Adipocyte (in vitro differentiated cells): ENCODE results near the gene PDE11A.

Experiments
- DNase-seq: peaks from one replicate; pipeline ENCODE4 v3.0.0-alpha.2; 2015; ENCODE audit warnings: low read depth
- H3K27me3 ChIP-seq: replicated peaks from 2 replicates; pipeline ENCODE4 v1.7.0; 2013; ENCODE audit warnings: mild to moderate bottlenecking, low read length, moderate library complexity; ENCODE audit not compliant: control insufficient read depth, insufficient read depth
- H3K36me3 ChIP-seq: 2 replicates; pipeline ENCODE4 v1.7.0; 2013; ENCODE audit warnings: low read length, mild to moderate bottlenecking, moderate library complexity; ENCODE audit not compliant: control insufficient read depth, insufficient read depth, severe bottlenecking
- H3K4me1 ChIP-seq: 2 replicates; pipeline ENCODE4 v1.7.0; 2013; ENCODE audit warnings: mild to moderate bottlenecking, low read length, moderate library complexity; ENCODE audit not compliant: control insufficient read depth, insufficient read depth
- H3K4me3 ChIP-seq: 2 replicates; pipeline ENCODE4 v1.7.0; 2013; ENCODE audit warnings: mild to moderate bottlenecking, low read length, moderate library complexity
- H3K9ac ChIP-seq: 2 replicates; pipeline ENCODE4 v1.7.0; 2013; ENCODE audit warnings: mild to moderate bottlenecking, low read length, moderate library complexity
- H3K9me3 ChIP-seq: 2 replicates; pipeline ENCODE4 v1.7.0; 2013; ENCODE audit warnings: mild to moderate bottlenecking, low read length, moderate library complexity; ENCODE audit not compliant: control insufficient read depth

PDE11A gene

GRCh38 chr2:177616066-177616465 is 456.5 kb downstream of the PDE11A start:
- H3K9ac ChIP-seq, result no peak overlapping the region
- no peak for DNase-seq
- H3K4me3 ChIP-seq, result no peak overlapping the region
- H3K27me3 ChIP-seq, result no peaks in the 10 kb centered on the region
- no peaks in the 10 kb centered on the region for H3K9me3 ChIP-seq
- H3K4me1 ChIP-seq, result peaks cover 4% of the 10 kb centered on the region
- H3K36me3 ChIP-seq, result no peaks in the 10 kb centered on the region

GRCh38 chr2:177612659-177613058 is 459.9 kb downstream of the PDE11A start:
- H3K9ac ChIP-seq, result no peak overlapping the region

GRCh38 chr2:177611310-177611886 is 461.2 kb downstream of the PDE11A start:
- no peak overlapping the region for H3K9ac ChIP-seq
- no peak for DNase-seq
- H3K27me3 ChIP-seq, result no peaks in the 10 kb centered on the region
- H3K4me1 ChIP-seq, result no peaks in the 10 kb centered on the region
- H3K4me3 ChIP-seq, result no peak overlapping the region
- no peaks in the 10 kb centered on the region for H3K36me3 ChIP-seq
- H3K9me3 ChIP-seq, result no peaks in the 10 kb centered on the region

More at GRCh38 chr2:177612659-177613058, 459.9 kb downstream of the PDE11A start:
- Histone ChIP-seq H3K4me3 (no peak overlapping the region), H3K27me3 (no peaks in the 10 kb centered on the region), H3K36me3 (no peaks in the 10 kb centered on the region), H3K4me1 (no peaks in the 10 kb centered on the region), H3K9me3 (no peaks in the 10 kb centered on the region)
- no peak for DNase-seq

GRCh38 chr2:177610813-177611212 is 461.8 kb downstream of the PDE11A start:
- Histone ChIP-seq H3K9ac (no peak overlapping the region), H3K4me1 (peaks cover under 1% of the 10 kb centered on the region), H3K36me3 (no peaks in the 10 kb centered on the region), H3K4me3 (no peak overlapping the region), H3K27me3 (no peaks in the 10 kb centered on the region), H3K9me3 (no peaks in the 10 kb centered on the region)
- no peak for DNase-seq

- H3K4me3 ChIP-seq, result no peak overlapping the region
- no peaks in the 10 kb centered on the region for H3K36me3 ChIP-seq
- no peaks in the 10 kb centered on the region for H3K9me3 ChIP-seq
- DNase-seq, result peak; percentile 38
- H3K9ac ChIP-seq, result no peak overlapping the region
- H3K27me3 ChIP-seq, result no peaks in the 10 kb centered on the region
- peaks cover 27% of the 10 kb centered on the region for H3K4me1 ChIP-seq
These were observed 465.9 kb downstream of the PDE11A start for GRCh38 chr2:177606636-177607035.

GRCh38 chr2:177604271-177605065 is 468.1 kb downstream of the PDE11A start:
- Histone ChIP-seq H3K9ac (peak overlapping the region; percentile 50), H3K4me3 (peak overlapping the region; percentile 33), H3K36me3 (no peaks in the 10 kb centered on the region), H3K4me1 (peaks cover 27% of the 10 kb centered on the region), H3K9me3 (no peaks in the 10 kb centered on the region), H3K27me3 (peaks cover 4% of the 10 kb centered on the region)
- DNase-seq, result peak; percentile 89

DNA sequence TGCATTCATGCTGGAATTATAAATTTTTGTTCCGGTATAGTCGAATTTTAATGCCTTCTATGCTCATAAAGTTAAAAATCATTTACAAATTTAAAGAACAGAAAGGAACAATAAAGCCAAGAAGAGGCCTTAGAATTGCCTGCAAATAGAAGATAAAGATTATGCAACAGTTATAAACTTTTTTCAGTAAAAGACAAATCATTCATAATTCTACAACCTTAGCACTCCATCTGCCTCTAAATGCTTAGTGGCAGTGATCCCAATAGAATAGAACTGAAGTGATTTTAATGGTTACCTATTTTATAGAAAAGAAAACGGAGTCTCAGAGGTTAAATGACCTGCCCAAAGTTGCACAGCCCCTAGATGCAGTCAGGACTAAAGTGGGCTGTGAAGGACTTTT is 468.8 kb downstream of the PDE11A start:
- no peak for DNase-seq
- Histone ChIP-seq H3K4me1 (peaks cover 27% of the 10 kb centered on the region), H3K9ac (peak overlapping the region; percentile 24), H3K27me3 (peaks cover 10% of the 10 kb centered on the region), H3K36me3 (no peaks in the 10 kb centered on the region), H3K4me3 (peak overlapping the region; percentile 33), H3K9me3 (no peaks in the 10 kb centered on the region)

DNA sequence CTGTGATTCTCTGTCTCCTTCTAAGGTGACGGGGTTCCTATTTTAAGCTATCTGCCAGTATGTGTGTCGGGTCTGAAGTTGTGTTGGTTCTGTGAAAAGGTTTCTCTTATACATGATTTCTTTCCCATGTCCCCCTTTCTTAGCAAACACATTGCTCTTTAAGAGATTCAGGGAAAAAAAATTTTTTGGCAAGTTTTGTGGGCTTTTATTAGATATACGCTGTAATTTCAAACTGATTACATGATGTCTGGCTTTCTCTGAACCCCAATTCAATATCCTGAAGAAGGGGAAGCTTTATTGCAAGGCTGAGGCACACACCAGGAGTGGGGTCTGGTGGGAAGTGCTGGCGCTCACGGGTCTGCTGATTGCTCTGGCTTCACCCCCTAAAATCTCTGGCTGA is 469.4 kb downstream of the PDE11A start:
- Histone ChIP-seq H3K9me3 (no peaks in the 10 kb centered on the region), H3K36me3 (no peaks in the 10 kb centered on the region), H3K9ac (peak overlapping the region; percentile 24), H3K4me3 (no peak overlapping the region), H3K4me1 (peaks cover 28% of the 10 kb centered on the region), H3K27me3 (peaks cover 10% of the 10 kb centered on the region)
- no peak for DNase-seq

- DNase-seq, result no peak
- Histone ChIP-seq H3K4me3 (no peak overlapping the region), H3K4me1 (peaks cover 33% of the 10 kb centered on the region), H3K27me3 (peaks cover 10% of the 10 kb centered on the region), H3K36me3 (no peaks in the 10 kb centered on the region), H3K9me3 (no peaks in the 10 kb centered on the region), H3K9ac (no peak overlapping the region)
These were observed 469.9 kb downstream of the PDE11A start for GRCh38 chr2:177602611-177603164.

- Histone ChIP-seq H3K9ac (no peak overlapping the region), H3K36me3 (no peaks in the 10 kb centered on the region), H3K4me3 (no peak overlapping the region), H3K27me3 (peaks cover 10% of the 10 kb centered on the region), H3K4me1 (peaks cover 34% of the 10 kb centered on the region), H3K9me3 (no peaks in the 10 kb centered on the region)
- DNase-seq, result no peak
These were observed 471.7 kb downstream of the PDE11A start for GRCh38 chr2:177600917-177601316.

GRCh38 chr2:177599956-177600355 is 472.6 kb downstream of the PDE11A start:
- Histone ChIP-seq H3K4me1 (peaks cover 27% of the 10 kb centered on the region), H3K36me3 (no peaks in the 10 kb centered on the region), H3K9ac (no peak overlapping the region), H3K27me3 (peaks cover 10% of the 10 kb centered on the region), H3K9me3 (no peaks in the 10 kb centered on the region), H3K4me3 (no peak overlapping the region)
- DNase-seq, result no peak
